Activated T-cell treated with anti-CD3 and anti-CD28 coated beads, Interleukin-2, amount 50 U/mL, for 1 hour (primary cell): Measurements from ENCODE around the gene BTLA.
"Not testable (repeated sequence)": the region's sequence is repeated elsewhere in the genome, so short reads cannot be mapped to it uniquely, and the experiment has no call there.

Source experiments
- DNase-seq: peaks from one replicate; pipeline ENCODE4 v3.0.0-alpha.2; 2020

The BTLA gene

DNA sequence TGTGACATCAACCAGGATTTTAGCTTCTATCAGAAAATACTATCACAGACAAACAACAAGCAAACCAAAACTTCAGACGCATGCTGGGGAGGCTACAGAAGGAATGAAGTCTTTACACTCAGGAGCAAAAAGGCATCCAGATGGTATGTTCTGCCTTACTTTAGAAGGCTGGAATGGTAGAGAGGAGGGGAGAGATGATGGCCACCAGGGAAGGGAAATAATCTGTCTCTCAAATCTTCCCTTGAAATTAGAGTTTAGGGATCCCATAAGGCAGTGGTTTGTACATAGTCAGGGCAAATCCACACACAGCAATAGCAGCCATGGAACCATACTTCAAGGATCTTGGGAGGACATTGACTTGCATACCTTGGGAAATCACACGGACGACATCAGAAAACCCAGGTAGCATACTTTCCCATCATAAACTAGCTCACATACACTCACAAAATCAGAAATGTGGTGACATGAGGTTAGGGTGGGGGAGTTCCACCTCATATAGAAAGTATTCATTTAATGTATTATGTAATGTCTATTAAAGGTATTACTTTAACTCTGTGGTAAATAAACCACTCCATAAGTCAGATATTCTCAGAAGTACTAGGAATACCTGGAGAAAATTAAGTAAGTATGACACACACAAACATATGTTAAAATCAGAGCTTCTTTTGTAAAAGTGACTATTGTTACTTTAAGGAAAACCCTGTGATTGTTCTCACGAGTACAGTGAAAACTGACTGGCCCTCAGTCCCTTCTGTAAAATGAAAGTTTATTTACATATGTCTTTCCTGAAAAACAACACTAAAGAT is 9.4 kb downstream of the BTLA start:
- no peak for DNase-seq

DNA sequence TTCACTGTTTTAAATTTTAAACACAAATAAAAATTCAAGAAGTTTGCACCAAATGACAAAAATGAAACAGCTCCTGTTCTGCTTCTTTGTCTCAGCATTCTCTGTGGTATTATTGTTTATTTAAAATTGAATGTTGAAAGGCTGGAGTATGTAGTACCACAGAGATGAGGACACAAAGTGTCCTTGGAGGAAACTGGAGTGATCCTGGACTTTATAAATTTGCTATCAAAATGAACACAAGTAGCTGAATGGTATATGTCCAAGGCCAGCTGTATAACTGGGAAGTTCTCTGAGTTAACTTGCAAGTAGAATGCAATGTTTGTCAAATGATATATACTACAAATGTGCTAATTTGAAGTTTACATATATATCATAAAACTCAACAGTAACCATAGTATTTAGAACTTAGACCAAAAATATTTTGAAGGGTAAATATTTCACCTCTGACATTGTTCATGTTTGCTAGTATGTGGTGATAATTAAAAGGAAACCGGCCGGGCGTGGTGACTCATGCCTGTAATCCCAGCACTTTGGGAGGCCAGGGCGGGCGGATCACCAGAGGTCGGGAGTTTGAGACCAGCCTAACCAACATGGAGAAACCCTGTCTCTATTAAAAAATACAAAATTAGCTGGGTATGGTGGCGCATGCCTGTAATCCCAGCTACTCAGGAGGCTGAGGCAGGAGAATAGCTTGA is 12.3 kb downstream of the BTLA start:
- no peak for DNase-seq

DNA sequence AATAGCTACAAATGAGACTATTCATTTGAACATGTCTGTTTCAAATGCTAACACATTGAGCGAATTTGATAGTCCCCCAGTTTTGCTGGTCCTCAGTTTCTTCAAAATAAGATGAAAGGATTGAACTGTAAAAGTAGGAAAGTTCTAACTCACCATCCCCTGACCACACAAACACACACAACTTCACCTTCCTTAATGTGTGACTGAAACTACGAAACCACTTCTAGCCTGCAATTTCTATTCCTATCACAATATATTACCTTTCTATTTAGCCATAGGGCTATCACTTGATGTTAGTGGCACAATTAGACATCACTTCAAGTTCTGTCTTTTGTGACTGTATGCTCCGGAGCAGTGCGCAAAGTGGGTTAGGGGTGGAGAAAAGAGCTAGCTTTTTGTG is 14.9 kb downstream of the BTLA start:
- DNase-seq = no peak

DNA sequence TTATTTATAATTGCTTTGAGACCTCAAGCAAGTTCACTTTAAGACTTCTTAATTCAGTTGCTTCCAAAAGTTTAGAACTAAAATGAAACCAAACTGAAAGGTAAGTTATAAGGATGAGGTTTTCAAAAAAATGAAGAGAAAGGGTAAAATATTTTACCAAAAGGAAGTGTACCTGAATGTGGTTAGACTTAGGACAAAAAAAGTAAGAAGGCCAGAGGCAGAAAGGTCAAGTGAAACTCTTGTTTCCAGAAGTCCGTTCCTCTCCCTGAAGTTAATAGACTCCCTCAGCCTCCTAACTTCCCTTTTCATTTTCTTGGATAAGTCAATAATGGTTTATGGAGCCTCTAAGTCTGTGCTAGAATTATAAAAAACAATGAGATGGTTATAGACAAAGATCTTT is 16.6 kb downstream of the BTLA start:
- no peak for DNase-seq

DNA sequence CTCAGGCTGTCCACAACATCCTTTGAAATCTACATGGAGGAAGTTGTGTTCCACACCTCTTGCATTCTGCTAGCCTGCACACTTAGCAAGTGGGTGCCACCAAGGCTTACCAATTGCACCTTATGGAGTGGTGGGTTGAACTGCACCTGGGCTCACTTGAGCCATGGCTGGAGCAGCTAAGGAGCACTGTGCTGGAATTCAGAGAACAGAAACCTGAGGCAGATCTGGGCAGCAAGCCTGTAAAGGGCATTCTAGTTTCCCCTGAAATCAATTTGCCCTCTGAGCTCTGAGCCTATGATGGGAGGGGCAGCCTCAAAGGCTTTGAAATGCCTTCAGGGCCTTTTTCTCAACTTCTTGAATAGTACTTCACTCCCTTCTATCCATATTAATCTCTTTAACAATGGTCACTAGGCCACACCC is 18.0 kb downstream of the BTLA start:
- DNase-seq = no peak

DNA sequence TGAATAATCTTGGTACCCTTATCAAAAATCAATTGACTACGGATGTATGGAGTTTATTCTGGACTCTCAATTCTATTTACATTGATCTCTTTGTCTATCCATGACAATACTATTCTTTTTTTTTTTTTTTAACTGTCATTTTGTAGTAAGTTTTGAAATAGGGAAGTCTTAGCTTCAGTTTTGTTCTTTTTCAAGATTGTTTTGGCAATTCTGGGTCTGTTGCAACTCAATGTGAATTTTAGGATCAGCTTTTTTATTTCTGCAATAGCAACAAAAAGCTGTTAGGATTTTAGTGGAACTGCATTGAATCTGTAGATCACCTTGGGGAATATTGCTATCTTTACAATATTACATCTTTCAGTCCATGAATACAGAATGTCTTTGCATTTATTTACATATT is 21.4 kb downstream of the BTLA start:
- no peak for DNase-seq

DNA sequence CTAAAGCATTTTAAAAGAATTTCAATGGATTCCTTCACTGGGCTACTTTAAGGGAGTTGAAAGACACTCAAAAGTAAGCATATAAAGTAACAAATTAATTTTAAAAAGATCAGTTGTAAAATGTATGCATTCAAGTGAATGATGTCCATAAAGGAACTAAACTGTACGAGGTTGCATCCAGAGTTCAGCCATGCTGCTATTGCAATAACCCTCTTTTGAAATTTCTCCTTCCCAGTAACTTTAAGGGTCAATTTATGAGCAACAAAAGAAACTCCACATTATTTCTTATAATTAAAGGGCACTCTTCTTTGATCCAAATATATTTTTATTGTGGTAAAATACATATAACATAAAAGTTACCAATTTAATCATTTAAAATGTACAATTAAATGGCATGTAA is 22.9 kb downstream of the BTLA start:
- no peak for DNase-seq

DNA sequence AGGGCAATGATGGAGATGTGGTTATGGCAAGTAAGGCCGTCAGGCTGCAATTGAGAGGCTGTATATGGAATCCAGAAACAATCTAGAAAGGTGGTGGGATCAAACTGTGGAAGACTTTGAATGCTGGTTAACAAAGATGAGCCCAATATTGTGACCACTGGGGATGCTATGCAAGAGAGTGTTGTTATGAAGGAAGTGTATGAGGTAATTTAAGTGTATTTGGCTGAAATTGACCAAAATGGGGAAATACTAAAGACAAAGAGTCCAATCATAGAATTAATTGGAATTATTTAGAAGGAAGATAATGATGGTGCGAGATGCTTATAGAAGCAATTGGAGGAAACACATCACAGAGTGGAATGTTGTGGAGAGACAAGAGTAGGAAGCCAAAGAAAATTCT is 24.5 kb downstream of the BTLA start:
- no peak for DNase-seq

- no peak for DNase-seq
Observed at GRCh38 chr3:112472691-112473090, 26.6 kb downstream of the BTLA start.

- no peak for DNase-seq
Observed at GRCh38 chr3:112471596-112472325, 27.5 kb downstream of the BTLA start.

DNA sequence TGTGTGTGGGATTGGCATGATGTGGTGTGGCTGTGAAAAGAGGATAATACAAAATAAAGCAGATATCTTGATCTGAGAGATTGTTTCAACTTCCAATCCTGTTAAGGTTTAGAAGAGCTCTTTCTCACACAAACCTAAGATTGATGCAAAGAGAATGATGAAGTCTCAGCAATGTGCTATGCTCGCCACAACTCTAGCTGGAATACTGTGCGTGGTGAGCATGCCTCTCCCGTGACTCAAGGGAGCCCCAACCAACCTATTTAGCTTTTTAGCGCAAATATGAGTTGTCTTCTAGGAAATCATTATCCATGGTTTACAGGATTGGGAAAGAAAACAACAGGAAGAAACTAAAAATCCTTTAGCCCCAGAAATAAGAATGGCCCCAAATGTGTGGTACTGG is 28.5 kb downstream of the BTLA start:
- no peak for DNase-seq

DNA sequence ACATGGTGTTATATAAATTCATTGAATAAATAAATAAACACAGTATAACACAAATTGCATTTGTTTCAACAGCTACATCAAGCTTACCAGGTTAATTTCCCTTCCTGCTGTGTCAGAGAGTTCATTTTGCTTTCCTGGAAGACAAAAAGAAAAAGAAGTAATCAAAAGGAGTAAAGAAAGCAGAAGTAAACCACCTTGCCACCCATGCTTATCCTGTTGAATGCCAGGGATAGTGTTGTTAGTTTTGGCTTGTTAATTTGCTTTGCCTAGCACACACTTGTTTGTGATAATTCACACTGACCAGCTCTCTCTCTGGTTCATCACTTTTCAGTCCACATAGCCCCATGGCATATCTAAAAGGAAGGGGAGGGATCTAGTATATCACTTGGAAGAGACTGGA is 29.6 kb downstream of the BTLA start:
- DNase-seq = no peak

GRCh38 chr3:112467539-112467938 is 31.7 kb downstream of the BTLA start:
- DNase-seq = no peak

GRCh38 chr3:112466020-112466419 is 33.3 kb downstream of the BTLA start:
- DNase-seq = no peak

- no peak for DNase-seq
Observed at GRCh38 chr3:112464264-112464663, 35.0 kb downstream of the BTLA start.

DNA sequence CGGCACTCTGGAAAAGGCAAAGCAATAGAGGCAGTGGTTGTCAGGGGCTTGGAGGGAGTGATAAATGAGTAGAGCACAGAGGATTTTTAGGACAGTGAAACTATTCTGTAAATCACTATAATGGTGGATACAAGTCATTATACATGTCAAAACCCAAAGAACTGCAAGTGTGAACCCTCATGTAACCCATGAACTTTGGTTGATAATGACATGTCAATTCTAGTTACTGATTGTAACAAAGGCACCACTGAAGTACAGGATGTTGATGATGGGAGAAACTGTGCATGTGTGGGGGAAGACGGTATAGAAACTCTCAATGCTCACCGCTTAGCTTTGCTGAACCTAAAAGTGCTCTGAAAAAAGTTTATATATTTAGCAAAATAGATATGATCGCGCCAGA is 36.0 kb downstream of the BTLA start:
- no peak for DNase-seq

- not testable (repeated sequence) for DNase-seq
Observed at GRCh38 chr3:112461787-112462186, 37.5 kb downstream of the BTLA start.

- no peak for DNase-seq
Observed at GRCh38 chr3:112460519-112461195, 38.6 kb downstream of the BTLA start.

DNA sequence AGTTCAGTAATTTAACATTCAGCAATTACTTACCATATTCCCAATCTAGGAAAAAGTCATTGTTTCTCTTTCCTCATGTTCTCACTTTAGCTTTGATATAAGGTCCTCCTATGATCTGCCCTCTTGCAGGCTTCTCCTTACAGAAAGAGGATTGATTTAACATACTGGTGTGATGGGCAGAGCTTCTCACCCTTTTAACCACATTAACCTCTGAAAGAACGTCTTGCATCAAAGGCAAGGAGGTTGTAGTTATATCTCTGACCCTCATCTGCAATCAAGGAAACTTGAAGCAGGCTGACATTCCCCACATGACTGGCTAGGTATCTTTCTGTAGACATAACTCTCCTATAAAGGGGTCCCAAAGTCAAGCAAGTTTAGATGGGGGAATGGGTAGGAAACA is 39.5 kb downstream of the BTLA start:
- DNase-seq = no peak

DNA sequence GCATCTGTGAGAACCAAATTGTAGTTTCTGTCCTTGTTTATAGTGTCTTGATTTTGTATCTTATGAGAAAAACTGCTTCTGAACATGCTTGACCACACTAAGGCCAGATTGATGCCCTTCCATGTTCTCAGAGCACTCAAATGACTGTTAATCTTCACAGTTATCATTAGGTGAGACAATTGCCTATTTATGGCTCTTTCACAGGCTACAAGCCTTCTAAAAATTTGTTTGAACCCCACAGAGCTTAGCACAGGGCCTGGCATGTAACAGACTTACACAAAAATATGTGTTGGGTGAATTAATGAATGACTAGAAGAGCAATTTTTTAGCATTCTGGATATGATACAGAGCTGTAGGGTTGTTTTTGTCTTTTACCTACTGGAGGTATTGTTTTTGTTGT is 43.1 kb downstream of the BTLA start:
- no peak for DNase-seq

- no peak for DNase-seq
Observed at GRCh38 chr3:112448939-112449338, 50.3 kb downstream of the BTLA start.

GRCh38 chr3:112446343-112446742 is 52.9 kb downstream of the BTLA start:
- no peak for DNase-seq

DNA sequence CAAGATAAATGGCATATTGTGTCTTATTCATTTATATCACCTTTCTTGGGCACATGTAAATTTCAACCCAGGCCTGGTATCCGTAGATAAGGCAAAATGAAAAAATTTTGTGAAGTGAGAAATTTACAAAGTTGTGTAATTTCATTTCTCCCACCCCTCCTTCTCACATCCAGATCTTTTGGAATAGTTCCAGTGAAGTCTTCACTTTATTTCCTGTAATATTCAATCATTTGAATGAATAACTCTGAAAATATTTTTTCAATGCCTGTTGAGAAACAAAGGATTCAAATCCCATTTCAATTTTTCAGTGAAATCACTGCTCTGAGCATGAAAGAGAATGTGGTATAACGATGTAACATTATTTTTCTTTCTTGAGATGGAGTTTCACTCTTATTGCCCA is 53.4 kb downstream of the BTLA start:
- DNase-seq = no peak
